ENCODE data around the gene MINAR2.

The MINAR2 gene

GRCh38 chr5:129747572-129748407, at the start of gene MINAR2:
Gene MINAR2 (plus strand): TSS chr5:129748094. CDS start chr5:129748191, 97 bp downstream.
- in situ Hi-C loops (cut with HindIII; ENCODE audit: low sequenced_read_pairs): no loop called here
- no peak within 1 kb of the TSS for H3K4me3 ChIP-seq (ENCODE audit: low read depth, low read length)
- no peak for DNase-seq (ENCODE audit: low read depth)
- no peak for TF ChIP-seq CTCF (IDR thresholded peaks at IDR 0.05; ENCODE audit: low read depth, low read length, missing control alignments)

GRCh38 chr5:129698661-129699060, 49.2 kb upstream of the MINAR2 start:
- H3K4me3 ChIP-seq (ENCODE audit: low read depth, low read length): no peak overlapping the region
- in situ Hi-C loops (cut with HindIII; ENCODE audit: low sequenced_read_pairs): no loop called here
- peak; percentile 39 for TF ChIP-seq CTCF (IDR thresholded peaks at IDR 0.05; ENCODE audit: low read depth, low read length, missing control alignments)
- no peak for DNase-seq (ENCODE audit: low read depth)

- in situ Hi-C loops (cut with HindIII; ENCODE audit: low sequenced_read_pairs): no loop called here
- TF ChIP-seq CTCF (IDR thresholded peaks at IDR 0.05; ENCODE audit: low read depth, low read length, missing control alignments): no peak
- no peak overlapping the region for H3K4me3 ChIP-seq (ENCODE audit: low read depth, low read length)
- DNase-seq (ENCODE audit: low read depth): peak; percentile 5
These were observed 31.7 kb upstream of the MINAR2 start for GRCh38 chr5:129716235-129716634.

GRCh38 chr5:129716651-129717050, 31.2 kb upstream of the MINAR2 start:
- TF ChIP-seq CTCF (IDR thresholded peaks at IDR 0.05; ENCODE audit: low read depth, low read length, missing control alignments): no peak

GRCh38 chr5:129717751-129718310, 30.1 kb upstream of the MINAR2 start:
- H3K4me3 ChIP-seq (ENCODE audit: low read depth, low read length): no peak overlapping the region
- DNase-seq (ENCODE audit: low read depth): no peak
- no peak for TF ChIP-seq CTCF (IDR thresholded peaks at IDR 0.05; ENCODE audit: low read depth, low read length, missing control alignments)
- in situ Hi-C loops (cut with HindIII; ENCODE audit: low sequenced_read_pairs): no loop called here

More at GRCh38 chr5:129716651-129717050, 31.2 kb upstream of the MINAR2 start:
- in situ Hi-C loops (cut with HindIII; ENCODE audit: low sequenced_read_pairs): no loop called here
- no peak overlapping the region for H3K4me3 ChIP-seq (ENCODE audit: low read depth, low read length)
- no peak for DNase-seq (ENCODE audit: low read depth)

- H3K4me3 ChIP-seq (ENCODE audit: low read depth, low read length): no peak overlapping the region
- DNase-seq (ENCODE audit: low read depth): no peak
- in situ Hi-C loops (cut with HindIII; ENCODE audit: low sequenced_read_pairs): no loop called here
- TF ChIP-seq CTCF (IDR thresholded peaks at IDR 0.05; ENCODE audit: low read depth, low read length, missing control alignments): no peak
These were observed 29.3 kb upstream of the MINAR2 start for GRCh38 chr5:129718471-129719090.

All from astrocyte of the cerebellum (primary cell).